Measurements from ENCODE around the gene C16orf96. TPM values are rescaled to one million over a fixed set of nuclear protein-coding genes. Genes with fewer than 3 reads are reported as not detected.

The C16orf96 gene
- total and polyA plus RNA-seq, 3 donors from 2014 or later: 10.3 to 19.8 (median 15.1) TPM

DNA sequence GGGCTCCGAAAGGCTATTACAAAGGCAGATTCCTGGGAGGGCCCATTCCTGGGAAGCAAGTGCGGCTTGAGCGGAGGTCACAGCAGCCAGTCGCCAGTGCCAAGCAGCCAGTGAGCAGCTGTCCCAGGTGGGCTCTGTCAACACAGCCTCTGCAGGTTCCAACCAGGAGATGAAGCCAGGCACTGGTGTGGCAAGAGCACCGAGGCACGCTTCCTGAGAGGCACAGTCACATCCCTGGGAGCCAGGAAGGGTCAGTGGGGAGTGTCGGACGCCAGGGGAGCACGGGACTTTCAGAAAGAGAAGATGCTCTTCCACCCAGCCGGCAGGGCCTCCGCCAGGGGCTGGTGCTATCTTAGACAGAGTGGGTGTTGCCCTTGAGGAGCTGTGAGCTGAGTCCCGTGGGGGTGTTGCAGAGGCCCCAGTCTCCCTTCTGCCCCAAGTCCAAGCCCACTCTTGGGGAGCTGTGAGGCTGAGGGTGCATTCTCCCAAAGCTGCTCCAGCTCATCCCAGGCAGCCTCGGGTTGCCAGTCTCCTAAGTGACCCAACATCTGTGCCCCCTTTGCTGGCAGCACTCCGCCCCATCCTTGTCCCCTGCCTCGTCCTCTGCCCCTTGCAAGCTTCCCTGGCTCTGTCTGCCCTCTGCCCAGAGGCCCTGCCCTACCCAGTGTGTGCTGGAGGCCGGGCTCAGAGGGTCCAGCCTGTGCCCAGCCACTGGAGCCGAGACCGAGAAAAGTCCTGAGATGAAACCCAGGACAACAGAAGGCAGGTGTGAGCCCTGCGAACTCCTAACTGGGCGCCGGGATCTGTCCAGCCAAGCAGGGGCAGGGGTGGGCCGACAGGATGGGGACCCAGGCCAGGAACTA, 51.9 kb downstream of the C16orf96 start:
- WGBS, 2 donors: 91% methylated on average over 18 to 21 of the region's 22 CpGs
- no peak for TF ChIP-seq POLR2A (IDR thresholded peaks at IDR 0.05)
- TF ChIP-seq, protein P1, sequence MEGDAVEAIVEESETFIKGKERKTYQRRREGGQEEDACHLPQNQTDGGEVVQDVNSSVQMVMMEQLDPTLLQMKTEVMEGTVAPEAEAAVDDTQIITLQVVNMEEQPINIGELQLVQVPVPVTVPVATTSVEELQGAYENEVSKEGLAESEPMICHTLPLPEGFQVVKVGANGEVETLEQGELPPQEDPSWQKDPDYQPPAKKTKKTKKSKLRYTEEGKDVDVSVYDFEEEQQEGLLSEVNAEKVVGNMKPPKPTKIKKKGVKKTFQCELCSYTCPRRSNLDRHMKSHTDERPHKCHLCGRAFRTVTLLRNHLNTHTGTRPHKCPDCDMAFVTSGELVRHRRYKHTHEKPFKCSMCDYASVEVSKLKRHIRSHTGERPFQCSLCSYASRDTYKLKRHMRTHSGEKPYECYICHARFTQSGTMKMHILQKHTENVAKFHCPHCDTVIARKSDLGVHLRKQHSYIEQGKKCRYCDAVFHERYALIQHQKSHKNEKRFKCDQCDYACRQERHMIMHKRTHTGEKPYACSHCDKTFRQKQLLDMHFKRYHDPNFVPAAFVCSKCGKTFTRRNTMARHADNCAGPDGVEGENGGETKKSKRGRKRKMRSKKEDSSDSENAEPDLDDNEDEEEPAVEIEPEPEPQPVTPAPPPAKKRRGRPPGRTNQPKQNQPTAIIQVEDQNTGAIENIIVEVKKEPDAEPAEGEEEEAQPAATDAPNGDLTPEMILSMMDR (IDR thresholded peaks at IDR 0.05): no peak
- H3K4me1 ChIP-seq: peaks cover 8% of the 10 kb centered on the region

DNA sequence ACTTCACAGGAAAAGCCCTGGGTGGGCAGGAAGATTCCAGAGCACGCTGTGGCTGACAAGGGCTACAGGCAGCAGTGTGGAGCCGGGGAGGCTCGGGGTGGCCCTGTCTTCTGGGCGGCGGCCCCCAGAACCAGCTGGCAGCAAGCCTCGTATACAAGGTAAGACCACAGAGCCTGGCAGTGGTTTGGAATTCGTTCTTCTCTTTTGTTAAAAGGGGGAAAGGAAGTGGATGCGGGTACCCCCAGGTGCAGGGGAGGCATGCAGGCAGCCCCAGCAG, 52.5 kb downstream of the C16orf96 start:
- 87 to 92% methylated on average over 7 to 8 of the region's 8 CpGs for WGBS, 2 donors
- Histone ChIP-seq H3K4me3 (no peak overlapping the region), H3K27ac (no peak overlapping the region), H3K27me3 (no peaks in the 10 kb centered on the region), H3K9me3 (no peaks in the 10 kb centered on the region), H3K4me1 (peaks cover 14% of the 10 kb centered on the region), H3K36me3 (ENCODE audit: low read depth, missing control alignments) (no peaks in the 10 kb centered on the region)
- DNase-seq: no peak
- no peak for TF ChIP-seq POLR2A (IDR thresholded peaks at IDR 0.05)
- intact Hi-C loops (cut with DNase I; ENCODE audit: low total_unique reads): loop anchor here (10.0 kb wide), 1 partner anchor 156 kb away; the partner anchor contains the start of gene ZNF500

More for the DNA sequence above, 51.9 kb downstream of the C16orf96 start:
- no peaks in the 10 kb centered on the region for H3K36me3 ChIP-seq (ENCODE audit: low read depth, missing control alignments)
- no peaks in the 10 kb centered on the region for H3K9me3 ChIP-seq
- no peak for DNase-seq
- no peak overlapping the region for H3K4me3 ChIP-seq
- intact Hi-C loops (cut with DNase I; ENCODE audit: low total_unique reads): loop anchor here (10.0 kb wide), 1 partner anchor 157 kb away; the partner anchor contains the start of gene ZNF500
- H3K27me3 ChIP-seq: no peaks in the 10 kb centered on the region
- H3K27ac ChIP-seq: no peak overlapping the region

DNA sequence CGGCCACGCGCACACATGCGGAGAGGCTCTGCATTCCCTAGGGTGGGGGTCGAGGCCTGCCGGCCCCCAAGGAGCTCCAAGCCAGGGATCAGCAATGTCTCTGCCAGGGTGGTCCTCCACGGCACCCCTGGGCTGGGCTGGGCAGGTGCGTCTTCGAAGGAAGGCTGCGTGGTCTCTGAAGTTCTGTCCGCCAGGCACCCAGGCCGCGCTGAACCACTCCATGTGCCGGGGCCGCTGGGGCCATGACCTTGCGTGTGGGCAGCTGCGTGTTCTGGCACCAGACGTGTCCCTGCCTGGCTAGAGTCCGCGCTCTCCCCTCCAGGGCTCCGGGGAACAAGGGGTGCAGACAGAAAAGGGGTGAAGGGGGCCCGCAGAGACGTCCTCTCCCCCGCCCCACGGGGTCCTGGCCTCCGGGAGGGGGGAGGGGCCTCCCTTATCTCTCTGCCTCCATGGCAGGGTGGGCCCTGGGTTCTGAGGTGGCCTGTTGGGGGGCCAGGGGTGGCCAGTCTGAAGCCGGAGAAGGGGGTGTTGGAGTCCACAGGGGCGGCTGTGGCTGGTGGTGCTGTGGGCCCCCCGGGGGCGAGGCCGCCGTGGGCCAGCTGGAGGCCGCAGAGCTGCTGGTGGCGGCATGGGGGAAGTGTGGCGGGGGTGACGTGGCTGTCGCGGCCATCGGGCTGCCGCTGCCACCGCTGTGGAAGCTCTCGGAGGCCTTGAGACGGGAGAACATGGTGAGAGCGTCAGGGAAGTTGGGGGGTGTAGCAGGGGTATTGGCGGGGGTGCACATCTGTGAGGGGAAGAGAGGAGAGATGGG, 53.3 kb downstream of the C16orf96 start:
- DNase-seq: no peak
- Histone ChIP-seq H3K36me3 (ENCODE audit: low read depth, missing control alignments) (no peaks in the 10 kb centered on the region), H3K9me3 (no peaks in the 10 kb centered on the region), H3K27ac (no peak overlapping the region), H3K4me1 (peaks cover 15% of the 10 kb centered on the region), H3K27me3 (no peaks in the 10 kb centered on the region), H3K4me3 (no peak overlapping the region)
- intact Hi-C loops (cut with DNase I; ENCODE audit: low total_unique reads): loop anchor here (10.0 kb wide), 2 partner anchors 85 to 155 kb away; partner anchors contain the start of genes NUDT16L1 and ZNF500
- WGBS, 2 donors: 84 to 92% methylated on average over 19 to 44 of the region's 45 CpGs
- no peak for TF ChIP-seq POLR2A (IDR thresholded peaks at IDR 0.05)
- TF ChIP-seq, protein P1 (IDR thresholded peaks at IDR 0.05): no peak

DNA sequence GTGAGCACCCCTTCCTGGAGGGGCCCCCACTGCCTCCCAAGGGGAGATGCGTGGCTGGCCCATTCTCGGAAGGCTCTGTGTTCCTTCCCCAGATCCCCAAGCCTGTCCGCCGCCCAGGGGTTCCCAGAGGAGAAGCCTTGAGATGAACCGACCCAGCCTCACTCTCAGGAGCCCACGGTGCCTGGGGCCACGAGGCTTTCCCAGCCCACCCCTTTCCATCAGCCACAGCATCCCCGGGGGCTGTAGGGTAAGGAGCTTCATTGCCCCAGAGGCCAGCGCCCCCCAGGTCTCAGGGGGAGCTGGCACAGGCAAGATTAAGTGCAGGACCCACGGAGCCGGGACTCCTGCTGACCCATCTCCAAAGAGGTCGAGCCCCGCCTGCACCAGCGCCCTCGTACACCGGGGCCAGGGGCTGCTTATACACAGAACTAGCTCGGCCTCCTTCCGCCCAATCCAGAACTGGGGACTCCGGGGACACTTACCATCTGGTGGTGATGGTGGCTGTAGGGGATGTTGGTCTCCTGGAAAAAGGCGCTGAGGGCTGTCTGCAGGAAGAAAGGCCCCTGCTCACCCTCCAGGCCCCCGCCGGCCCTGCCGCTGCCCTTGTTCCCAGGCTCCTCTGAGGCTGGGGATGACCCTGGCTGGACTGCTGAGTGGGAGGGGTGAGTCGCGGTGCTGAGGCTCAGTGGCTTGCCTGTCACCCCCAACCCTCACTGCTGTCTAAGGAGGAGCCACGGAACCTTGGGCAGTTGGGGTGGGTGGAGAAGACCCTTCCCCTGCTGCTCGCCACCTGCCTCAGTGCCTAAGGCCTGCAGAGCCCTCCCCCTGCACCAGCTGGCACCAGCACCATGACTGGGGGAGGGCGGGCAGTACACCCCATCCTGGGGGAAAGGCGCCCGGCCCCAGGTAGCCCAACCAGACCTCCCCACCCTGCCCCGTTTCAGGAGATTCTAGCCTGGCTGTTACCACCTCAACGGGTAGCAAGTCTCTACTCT, 54.2 kb downstream of the C16orf96 start:
- WGBS, 2 donors: 77 to 86% methylated on average over 14 to 32 of the region's 32 CpGs
- no peaks in the 10 kb centered on the region for H3K27me3 ChIP-seq
- H3K4me3 ChIP-seq: no peak overlapping the region
- H3K9me3 ChIP-seq: no peaks in the 10 kb centered on the region
- no peak overlapping the region for H3K27ac ChIP-seq
- peaks cover 19% of the 10 kb centered on the region for H3K4me1 ChIP-seq
- DNase-seq: no peak
- H3K36me3 ChIP-seq (ENCODE audit: low read depth, missing control alignments): no peaks in the 10 kb centered on the region
- intact Hi-C loops (cut with DNase I; ENCODE audit: low total_unique reads): loop anchor here (10.0 kb wide), 1 partner anchor 84 kb away; the partner anchor contains the start of gene NUDT16L1
- TF ChIP-seq, protein P1 (IDR thresholded peaks at IDR 0.05): no peak
- no peak for TF ChIP-seq POLR2A (IDR thresholded peaks at IDR 0.05)
